ENCODE results near the gene LIN7B. TPM values are rescaled to one million over a fixed set of nuclear protein-coding genes. Genes with fewer than 3 reads are reported as not detected.

Gene LIN7B
- total and polyA plus RNA-seq, 2 of the 13 experiments (the other 11 are each of a cell fraction or from before 2014, with no cell fraction given) = 5.3 to 7.6 TPM

DNA sequence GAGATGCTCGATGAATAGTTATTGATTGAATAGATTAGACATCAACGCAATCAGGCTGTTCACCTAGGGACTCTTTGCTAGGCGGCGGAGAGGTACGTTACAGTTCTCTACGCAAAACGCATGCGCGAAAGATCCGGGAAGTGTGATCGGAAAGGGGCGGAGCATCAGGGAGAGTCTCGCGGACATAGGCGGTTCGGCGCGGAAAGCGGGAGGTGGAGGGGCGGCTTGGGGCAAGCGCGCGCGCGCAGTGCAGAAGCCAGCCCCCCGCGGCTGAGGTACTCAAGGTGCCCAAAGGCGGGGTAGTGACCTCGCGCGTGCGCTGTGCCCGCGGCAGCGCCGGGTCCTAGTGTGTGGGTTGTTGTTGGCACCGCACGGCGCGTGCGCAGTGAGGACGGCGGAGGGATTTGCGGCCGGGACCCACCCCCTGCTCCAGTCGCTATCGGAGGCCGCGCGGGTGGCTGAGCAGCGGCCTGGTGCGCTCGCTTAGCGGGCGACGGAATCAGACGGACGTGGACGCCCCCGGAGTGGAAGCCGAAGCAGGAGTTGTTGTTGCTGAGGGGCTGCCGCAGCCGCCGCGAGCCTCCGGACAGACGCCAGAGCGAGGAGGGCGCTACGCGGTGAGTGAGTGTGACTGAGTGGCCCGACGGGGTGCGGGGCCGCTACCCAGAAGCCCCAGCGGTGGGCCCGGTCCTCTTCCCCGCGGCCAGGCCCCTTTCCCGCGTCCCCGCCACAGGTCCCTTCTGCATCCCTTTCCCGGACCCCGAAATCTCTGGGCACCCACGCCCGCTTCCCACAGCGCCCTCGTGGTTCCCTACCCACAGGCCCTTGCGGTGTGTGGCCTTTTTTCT, 28.9 kb upstream of the LIN7B start, which contains the start of gene SNRNP70 (continued):
- TF ChIP-seq, protein P1, sequence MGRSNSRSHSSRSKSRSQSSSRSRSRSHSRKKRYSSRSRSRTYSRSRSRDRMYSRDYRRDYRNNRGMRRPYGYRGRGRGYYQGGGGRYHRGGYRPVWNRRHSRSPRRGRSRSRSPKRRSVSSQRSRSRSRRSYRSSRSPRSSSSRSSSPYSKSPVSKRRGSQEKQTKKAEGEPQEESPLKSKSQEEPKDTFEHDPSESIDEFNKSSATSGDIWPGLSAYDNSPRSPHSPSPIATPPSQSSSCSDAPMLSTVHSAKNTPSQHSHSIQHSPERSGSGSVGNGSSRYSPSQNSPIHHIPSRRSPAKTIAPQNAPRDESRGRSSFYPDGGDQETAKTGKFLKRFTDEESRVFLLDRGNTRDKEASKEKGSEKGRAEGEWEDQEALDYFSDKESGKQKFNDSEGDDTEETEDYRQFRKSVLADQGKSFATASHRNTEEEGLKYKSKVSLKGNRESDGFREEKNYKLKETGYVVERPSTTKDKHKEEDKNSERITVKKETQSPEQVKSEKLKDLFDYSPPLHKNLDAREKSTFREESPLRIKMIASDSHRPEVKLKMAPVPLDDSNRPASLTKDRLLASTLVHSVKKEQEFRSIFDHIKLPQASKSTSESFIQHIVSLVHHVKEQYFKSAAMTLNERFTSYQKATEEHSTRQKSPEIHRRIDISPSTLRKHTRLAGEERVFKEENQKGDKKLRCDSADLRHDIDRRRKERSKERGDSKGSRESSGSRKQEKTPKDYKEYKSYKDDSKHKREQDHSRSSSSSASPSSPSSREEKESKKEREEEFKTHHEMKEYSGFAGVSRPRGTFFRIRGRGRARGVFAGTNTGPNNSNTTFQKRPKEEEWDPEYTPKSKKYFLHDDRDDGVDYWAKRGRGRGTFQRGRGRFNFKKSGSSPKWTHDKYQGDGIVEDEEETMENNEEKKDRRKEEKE (IDR thresholded peaks at IDR 0.05) = no peak
- TF ChIP-seq ZNF709 (CRISPR knock-in tag; IDR thresholded peaks at IDR 0.05) (0 out of 2 replicates have a peak, but pooled peaks have one; percentile 49), IRF2 (CRISPR knock-in tag; IDR thresholded peaks at IDR 0.05) (no peak), KDM6A (CRISPR knock-in tag; IDR thresholded peaks at IDR 0.05; ENCODE audit: low read depth) (no peak), SRSF9 (IDR thresholded peaks at IDR 0.05; ENCODE audit: borderline replicate concordance, insufficient read depth, low read depth, low read length, poor library complexity, severe bottlenecking) (no peak), ZNF781 (CRISPR knock-in tag; IDR thresholded peaks at IDR 0.05; ENCODE audit: borderline replicate concordance, not compliant biosample characterization) (peak; percentile 64), RFXAP (CRISPR knock-in tag; IDR thresholded peaks at IDR 0.05; ENCODE audit: borderline replicate concordance) (peak; percentile 55), ESRRA (CRISPR knock-in tag; IDR thresholded peaks at IDR 0.05; ENCODE audit: low read depth) (no peak), SPEN (CRISPR knock-in tag; IDR thresholded peaks at IDR 0.05; ENCODE audit: low read depth) (peak; percentile 99), ZFP1 (CRISPR knock-in tag; IDR thresholded peaks at IDR 0.05) (no peak), TCF7 (IDR thresholded peaks at IDR 0.05; ENCODE audit: low read depth) (no peak), ZMYM3 (CRISPR knock-in tag; IDR thresholded peaks at IDR 0.05) (peak; percentile 8; the same call in 1 of the 2 replicates), ZNF10 (CRISPR knock-in tag; IDR thresholded peaks at IDR 0.05; ENCODE audit: borderline replicate concordance, low read depth) (no peak), ZNF484 (CRISPR knock-in tag; IDR thresholded peaks at IDR 0.05; ENCODE audit: borderline replicate concordance, low read depth) (no peak)
- TF ChIP-seq, protein P2, sequence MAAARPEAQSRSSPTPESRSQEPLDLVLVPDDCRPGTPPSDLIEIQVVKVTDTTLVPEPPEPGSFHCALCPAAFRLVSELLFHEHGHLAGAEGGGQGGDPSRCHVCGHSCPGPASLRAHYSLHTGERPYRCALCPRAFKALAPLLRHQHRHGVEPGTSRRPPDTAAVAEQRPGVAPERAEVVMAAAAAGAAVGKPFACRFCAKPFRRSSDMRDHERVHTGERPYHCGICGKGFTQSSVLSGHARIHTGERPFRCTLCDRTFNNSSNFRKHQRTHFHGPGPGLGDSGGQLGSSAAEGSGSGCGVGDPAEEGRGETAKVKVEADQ (CRISPR knock-in tag; IDR thresholded peaks at IDR 0.05; ENCODE audit: borderline replicate concordance) = peak; percentile 22; the same call in 1 of the 2 replicates
- TF ChIP-seq, protein P3, sequence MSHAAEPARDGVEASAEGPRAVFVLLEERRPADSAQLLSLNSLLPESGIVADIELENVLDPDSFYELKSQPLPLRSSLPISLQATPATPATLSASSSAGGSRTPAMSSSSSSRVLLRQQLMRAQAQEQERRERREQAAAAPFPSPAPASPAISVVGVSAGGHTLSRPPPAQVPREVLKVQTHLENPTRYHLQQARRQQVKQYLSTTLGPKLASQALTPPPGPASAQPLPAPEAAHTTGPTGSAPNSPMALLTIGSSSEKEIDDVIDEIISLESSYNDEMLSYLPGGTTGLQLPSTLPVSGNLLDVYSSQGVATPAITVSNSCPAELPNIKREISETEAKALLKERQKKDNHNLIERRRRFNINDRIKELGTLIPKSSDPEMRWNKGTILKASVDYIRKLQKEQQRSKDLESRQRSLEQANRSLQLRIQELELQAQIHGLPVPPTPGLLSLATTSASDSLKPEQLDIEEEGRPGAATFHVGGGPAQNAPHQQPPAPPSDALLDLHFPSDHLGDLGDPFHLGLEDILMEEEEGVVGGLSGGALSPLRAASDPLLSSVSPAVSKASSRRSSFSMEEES (CRISPR knock-in tag; IDR thresholded peaks at IDR 0.05) = no peak
- TF ChIP-seq, protein P4, sequence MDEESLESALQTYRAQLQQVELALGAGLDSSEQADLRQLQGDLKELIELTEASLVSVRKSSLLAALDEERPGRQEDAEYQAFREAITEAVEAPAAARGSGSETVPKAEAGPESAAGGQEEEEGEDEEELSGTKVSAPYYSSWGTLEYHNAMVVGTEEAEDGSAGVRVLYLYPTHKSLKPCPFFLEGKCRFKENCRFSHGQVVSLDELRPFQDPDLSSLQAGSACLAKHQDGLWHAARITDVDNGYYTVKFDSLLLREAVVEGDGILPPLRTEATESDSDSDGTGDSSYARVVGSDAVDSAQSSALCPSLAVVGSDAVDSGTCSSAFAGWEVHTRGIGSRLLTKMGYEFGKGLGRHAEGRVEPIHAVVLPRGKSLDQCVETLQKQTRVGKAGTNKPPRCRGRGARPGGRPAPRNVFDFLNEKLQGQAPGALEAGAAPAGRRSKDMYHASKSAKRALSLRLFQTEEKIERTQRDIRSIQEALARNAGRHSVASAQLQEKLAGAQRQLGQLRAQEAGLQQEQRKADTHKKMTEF (CRISPR knock-in tag; IDR thresholded peaks at IDR 0.05) = peak; percentile 91
- TF ChIP-seq, protein P5, sequence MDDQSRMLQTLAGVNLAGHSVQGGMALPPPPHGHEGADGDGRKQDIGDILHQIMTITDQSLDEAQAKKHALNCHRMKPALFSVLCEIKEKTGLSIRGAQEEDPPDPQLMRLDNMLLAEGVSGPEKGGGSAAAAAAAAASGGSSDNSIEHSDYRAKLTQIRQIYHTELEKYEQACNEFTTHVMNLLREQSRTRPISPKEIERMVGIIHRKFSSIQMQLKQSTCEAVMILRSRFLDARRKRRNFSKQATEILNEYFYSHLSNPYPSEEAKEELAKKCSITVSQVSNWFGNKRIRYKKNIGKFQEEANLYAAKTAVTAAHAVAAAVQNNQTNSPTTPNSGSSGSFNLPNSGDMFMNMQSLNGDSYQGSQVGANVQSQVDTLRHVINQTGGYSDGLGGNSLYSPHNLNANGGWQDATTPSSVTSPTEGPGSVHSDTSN (CRISPR knock-in tag; IDR thresholded peaks at IDR 0.05; ENCODE audit: borderline replicate concordance) = 0 out of 2 replicates have a peak, but pooled peaks have one; percentile 80

Data from HepG2 (cell line).